ENCODE results near the gene HYAL3. TPM values are rescaled to one million over a fixed set of nuclear protein-coding genes. Genes with fewer than 3 reads are reported as not detected.
A peak's percentile ranks its signal among the peaks of the same experiment; 100 is the strongest.

The HYAL3 gene
- total and polyA plus RNA-seq, 7 experiments from 2014 or later, result 2.3 to 10.7 (median 3.6) TPM

GRCh38 chr3:50299929-50300680 lies 900 bp upstream of the HYAL3 start:
- intact Hi-C loops (cut with micrococcal nuclease), result loop anchor here (1.0 to 10.0 kb wide), 26 partner anchors 9 to 1825 kb away; partner anchors contain the start of genes CYB561D2 (in 2 of the 2), HEMK1 (in 2 of the 2), NPRL2 (in 2 of the 2) and TUSC2 (in 2 of the 2)
- H3K4me3 ChIP-seq (ENCODE audit: low read length), result peak overlapping the region; percentile 57
- peaks cover 12 to 36% (median 22%) of the 10 kb centered on the region in 7 donors for H3K4me1 Mint-ChIP-seq
- DNase-seq (no peak), ATAC-seq (no peak)
- H3K27ac ChIP-seq (ENCODE audit: low read depth, low read length), result peak overlapping the region; percentile 86
- H3K4me3 Mint-ChIP-seq, result peak overlapping the region; percentile 84 to 99 (median 97)
- CTCF ChIA-PET, result interaction anchor here (0.9 to 1.6 kb wide), 4 partner anchors 21 to 50 kb away, joined by 3 to 5 read pairs (median 3); partner anchors contain the start of genes CYB561D2, HYAL2 and NPRL2
- H3K27me3 Mint-ChIP-seq, result no peaks in the 10 kb centered on the region
- H3K4me1 ChIP-seq (ENCODE audit: control insufficient read depth in 2 of 2, insufficient read depth in 2 of 2, low read length in 2 of 2), result peaks cover 19 to 20% of the 10 kb centered on the region in 2 donors
- H3K9me3 Mint-ChIP-seq, result no peaks in the 10 kb centered on the region
- POLR2A ChIA-PET, result interaction anchor here (0.6 to 4.8 kb wide), 16 partner anchors 9 to 1276 kb away, joined by 3 to 41 read pairs (median 6); partner anchors contain the start of genes CYB561D2, GNAI2, NPRL2 and RASSF1
- H3K27ac Mint-ChIP-seq, result peak overlapping the region; percentile 90 to 100 (median 99)
- H3K27me3 ChIP-seq (ENCODE audit: control insufficient read depth in 2 of 2, insufficient read depth in 2 of 2, low read length in 2 of 2), result no peaks in the 10 kb centered on the region
- no peaks in the 10 kb centered on the region for H3K9me3 ChIP-seq (ENCODE audit: control insufficient read depth in 2 of 3, low read length in 3 of 3)
- H3K36me3 Mint-ChIP-seq, result peaks cover 0 to 1% (median 0%) of the 10 kb centered on the region in 5 donors
- peaks cover 0 to 7% (median 0%) of the 10 kb centered on the region in 3 experiments for H3K36me3 ChIP-seq (ENCODE audit: control insufficient read depth in 2 of 3, insufficient read depth in 3 of 3, low read length in 3 of 3)

- peak overlapping the region; percentile 57 for H3K4me3 ChIP-seq (ENCODE audit: low read length)
- H3K9me3 ChIP-seq (ENCODE audit: control insufficient read depth in 2 of 3, low read length in 3 of 3), result no peaks in the 10 kb centered on the region
- Mint-ChIP-seq H3K4me3 (peak overlapping the region; percentile 84 to 99 (median 97)), H3K36me3 (peaks cover 0 to 1% (median 0%) of the 10 kb centered on the region in 5 donors), H3K27me3 (no peaks in the 10 kb centered on the region), H3K9me3 (no peaks in the 10 kb centered on the region), H3K4me1 (peaks cover 12 to 36% (median 22%) of the 10 kb centered on the region in 7 donors), H3K27ac (peak overlapping the region; percentile 90 to 100 (median 99))
- no peaks in the 10 kb centered on the region for H3K27me3 ChIP-seq (ENCODE audit: control insufficient read depth in 2 of 2, insufficient read depth in 2 of 2, low read length in 2 of 2)
- intact Hi-C loops (cut with micrococcal nuclease), result loop anchor here (1.0 to 10.0 kb wide), 26 partner anchors 8 to 1825 kb away; partner anchors contain the start of genes CYB561D2 (in 2 of the 2), HEMK1 (in 2 of the 2), NPRL2 (in 2 of the 2) and TUSC2 (in 2 of the 2)
- POLR2A ChIA-PET, result interaction anchor here (0.6 to 4.8 kb wide), 21 partner anchors 8 to 1275 kb away, joined by 3 to 41 read pairs (median 5); partner anchors contain the start of genes CYB561D2, GNAI2, IP6K1 and NPRL2
- CTCF ChIA-PET, result interaction anchor here (0.8 to 1.7 kb wide), 8 partner anchors 20 to 64 kb away, joined by 3 to 6 read pairs (median 3); partner anchors contain the start of genes CYB561D2, HYAL2 and NPRL2
- H3K36me3 ChIP-seq (ENCODE audit: control insufficient read depth in 2 of 3, insufficient read depth in 3 of 3, low read length in 3 of 3), result peaks cover 0 to 7% (median 0%) of the 10 kb centered on the region in 3 experiments
- no peak for DNase-seq
- H3K4me1 ChIP-seq (ENCODE audit: control insufficient read depth in 2 of 2, insufficient read depth in 2 of 2, low read length in 2 of 2), result peaks cover 19 to 20% of the 10 kb centered on the region in 2 donors
- no peak for ATAC-seq
- peak overlapping the region; percentile 86 for H3K27ac ChIP-seq (ENCODE audit: low read depth, low read length)
Observed at GRCh38 chr3:50299638-50299928, 378 bp upstream of the HYAL3 start.

GRCh38 chr3:50297896-50298725 lies 1.1 kb downstream of the HYAL3 start:
- Mint-ChIP-seq H3K36me3 (peaks cover 0 to 1% (median 0%) of the 10 kb centered on the region in 5 donors), H3K27me3 (no peaks in the 10 kb centered on the region), H3K9me3 (no peaks in the 10 kb centered on the region), H3K4me3 (peak overlapping the region; percentile 84 to 99 (median 97)), H3K27ac (peak overlapping the region; percentile 75 to 100 (median 99)), H3K4me1 (peaks cover 14 to 36% (median 22%) of the 10 kb centered on the region in 7 donors)
- Histone ChIP-seq H3K36me3 (ENCODE audit: control insufficient read depth in 2 of 3, insufficient read depth in 3 of 3, low read length in 3 of 3) (peaks cover 0 to 7% (median 0%) of the 10 kb centered on the region in 3 experiments), H3K27ac (ENCODE audit: low read depth, low read length) (peak overlapping the region; percentile 86), H3K4me3 (ENCODE audit: low read length) (peak overlapping the region; percentile 97), H3K4me1 (ENCODE audit: control insufficient read depth in 2 of 2, insufficient read depth in 2 of 2, low read length in 2 of 2) (peaks cover 19 to 20% of the 10 kb centered on the region in 2 donors), H3K27me3 (ENCODE audit: control insufficient read depth in 2 of 2, insufficient read depth in 2 of 2, low read length in 2 of 2) (no peaks in the 10 kb centered on the region), H3K9me3 (ENCODE audit: control insufficient read depth in 2 of 3, low read length in 3 of 3) (no peaks in the 10 kb centered on the region)
- ChIA-PET POLR2A (interaction anchor here (0.8 to 4.8 kb wide), 11 partner anchors 14 to 67 kb away, joined by 3 to 41 read pairs (median 9); partner anchors contain the start of genes CYB561D2, GNAI2, NPRL2 and RASSF1), CTCF (interaction anchor here (0.6 to 1.7 kb wide), 6 partner anchors 25 to 216 kb away, joined by 3 to 6 read pairs (median 4); partner anchors contain the start of gene HYAL2)
- ATAC-seq (no peak), DNase-seq (no peak)
- intact Hi-C loops (cut with micrococcal nuclease), result loop anchor here (2.0 to 10.0 kb wide), 12 partner anchors 31 to 1823 kb away; partner anchors contain the start of genes APEH (in 1 of the 2), CISH (in 1 of the 2), DUSP7 (in 1 of the 2) and INKA1 (in 1 of the 2)

GRCh38 chr3:50297384-50297775 lies 1.8 kb downstream of the HYAL3 start:
- CTCF ChIA-PET, result interaction anchor here (1.2 kb wide), 1 partner anchor 51 kb away, joined by 4 read pairs; no protein-coding TSS in a partner anchor
- peaks cover 21 to 43% (median 28%) of the 10 kb centered on the region in 7 donors for H3K4me1 Mint-ChIP-seq
- POLR2A ChIA-PET, result interaction anchor here (1.1 to 4.8 kb wide), 5 partner anchors 13 to 53 kb away, joined by 3 to 41 read pairs (median 24); partner anchors contain the start of genes CYB561D2, LSMEM2, NPRL2 and TUSC2
- intact Hi-C loops (cut with micrococcal nuclease), result loop anchor here (5.0 to 10.0 kb wide), 9 partner anchors 213 to 1823 kb away; partner anchors contain the start of genes APEH (in 1 of the 2), CISH (in 1 of the 2), DUSP7 (in 1 of the 2) and INKA1 (in 1 of the 2)
- peak overlapping the region in 6 of 9 donors; percentile 28 to 99 (median 97) for H3K27ac Mint-ChIP-seq
- H3K27me3 ChIP-seq (ENCODE audit: control insufficient read depth in 2 of 2, insufficient read depth in 2 of 2, low read length in 2 of 2), result no peaks in the 10 kb centered on the region
- peaks cover 0 to 1% (median 0%) of the 10 kb centered on the region in 5 donors for H3K36me3 Mint-ChIP-seq
- peak overlapping the region in 7 of 10 donors; percentile 27 to 99 (median 85) for H3K4me3 Mint-ChIP-seq
- no peaks in the 10 kb centered on the region for H3K27me3 Mint-ChIP-seq
- peaks cover 24 to 25% of the 10 kb centered on the region in 2 donors for H3K4me1 ChIP-seq (ENCODE audit: control insufficient read depth in 2 of 2, insufficient read depth in 2 of 2, low read length in 2 of 2)
- no peaks in the 10 kb centered on the region for H3K9me3 ChIP-seq (ENCODE audit: control insufficient read depth in 2 of 3, low read length in 3 of 3)
- peak overlapping the region; percentile 86 for H3K27ac ChIP-seq (ENCODE audit: low read depth, low read length)
- no peak for DNase-seq
- H3K4me3 ChIP-seq (ENCODE audit: low read length), result no peak overlapping the region
- H3K9me3 Mint-ChIP-seq, result no peaks in the 10 kb centered on the region
- ATAC-seq, result no peak
- H3K36me3 ChIP-seq (ENCODE audit: control insufficient read depth in 2 of 3, insufficient read depth in 3 of 3, low read length in 3 of 3), result peaks cover 0 to 7% (median 0%) of the 10 kb centered on the region in 3 experiments

- CTCF ChIA-PET, result interaction anchor here (1.2 kb wide), 1 partner anchor 50 kb away, joined by 4 read pairs; no protein-coding TSS in a partner anchor
- Histone ChIP-seq H3K27me3 (ENCODE audit: control insufficient read depth in 2 of 2, insufficient read depth in 2 of 2, low read length in 2 of 2) (no peaks in the 10 kb centered on the region), H3K4me3 (ENCODE audit: low read length) (no peak overlapping the region), H3K4me1 (ENCODE audit: control insufficient read depth in 2 of 2, insufficient read depth in 2 of 2, low read length in 2 of 2) (peaks cover 24 to 25% of the 10 kb centered on the region in 2 donors), H3K9me3 (ENCODE audit: control insufficient read depth in 2 of 3, low read length in 3 of 3) (no peaks in the 10 kb centered on the region), H3K27ac (ENCODE audit: low read depth, low read length) (no peak overlapping the region), H3K36me3 (ENCODE audit: control insufficient read depth in 2 of 3, insufficient read depth in 3 of 3, low read length in 3 of 3) (peaks cover 0 to 11% (median 0%) of the 10 kb centered on the region in 3 experiments)
- H3K4me3 Mint-ChIP-seq, result peak overlapping the region in 1 of 10 donors; percentile 42
- POLR2A ChIA-PET, result interaction anchor here (1.1 to 3.9 kb wide), 3 partner anchors 18 to 31 kb away, joined by 3 to 31 read pairs (median 4); partner anchors contain the start of genes LSMEM2 and TUSC2
- no peaks in the 10 kb centered on the region for H3K27me3 Mint-ChIP-seq
- ATAC-seq (no peak), DNase-seq (no peak)
- H3K9me3 Mint-ChIP-seq, result no peaks in the 10 kb centered on the region
- H3K27ac Mint-ChIP-seq, result peak overlapping the region in 4 of 9 donors; percentile 28 to 95 (median 62)
- H3K4me1 Mint-ChIP-seq, result peaks cover 22 to 45% (median 31%) of the 10 kb centered on the region in 7 donors
- peaks cover 0 to 1% (median 0%) of the 10 kb centered on the region in 5 donors for H3K36me3 Mint-ChIP-seq
- intact Hi-C loops (cut with micrococcal nuclease), result loop anchor here (5.0 to 10.0 kb wide), 9 partner anchors 212 to 1822 kb away; partner anchors contain the start of genes APEH (in 1 of the 2), CISH (in 1 of the 2), DUSP7 (in 1 of the 2) and INKA1 (in 1 of the 2)
Observed at GRCh38 chr3:50296721-50297383, 2.4 kb downstream of the HYAL3 start.
